Lung (tissue), 16 donors: ENCODE results near the gene NPEPL1. TPM values are rescaled to one million over a fixed set of nuclear protein-coding genes. Genes with fewer than 3 reads are reported as not detected.
"Not testable (repeated sequence)": the region's sequence is repeated elsewhere in the genome, so short reads cannot be mapped to it uniquely, and the experiment has no call there.

ENCODE experiments used
- ATAC-seq: fragments of 200-7000 bp; cut with Tn5 transposase; one replicate; pipeline ENCODE4 v1.9.1; 2020; ENCODE audit warnings: moderate number of reproducible peaks; ENCODE audit not compliant: insufficient read depth, low FRiP score
- DNase-seq, 3 donors: peaks; one replicate each; pipeline ENCODE4 v3.0.0-alpha.2; 2013 to 2017
- H3K27ac ChIP-seq, 2 donors: one replicate each; pipeline ENCODE4 v1.5.1; 2013; ENCODE audit warnings: mild to moderate bottlenecking in 2 of 2, moderate library complexity in 2 of 2, control low read depth in 1 of 2, inconsistent platforms in 1 of 2, low read depth in 1 of 2, low read length in 1 of 2
- H3K27me3 ChIP-seq, 3 donors: one replicate each; pipeline ENCODE4 v1.5.1; 2013; ENCODE audit warnings: low read length in 2 of 3; ENCODE audit not compliant: control insufficient read depth in 3 of 3, insufficient read depth in 3 of 3
- H3K36me3 ChIP-seq, 4 donors: one replicate each; pipeline ENCODE4 v1.5.1; 2013; ENCODE audit warnings: low read length in 4 of 4, mild to moderate bottlenecking in 1 of 4, moderate library complexity in 1 of 4; ENCODE audit not compliant: control insufficient read depth in 4 of 4, insufficient read depth in 4 of 4
- H3K4me1 ChIP-seq, 5 donors: one replicate each; pipeline ENCODE4 v1.5.1; 2013; ENCODE audit warnings: low read length in 5 of 5, mild to moderate bottlenecking in 2 of 5, moderate library complexity in 1 of 5; ENCODE audit not compliant: control insufficient read depth in 5 of 5, insufficient read depth in 5 of 5
- H3K4me3 ChIP-seq: one replicate; pipeline ENCODE4 v1.5.1; 2013; ENCODE audit warnings: mild to moderate bottlenecking, control low read depth, moderate library complexity
- H3K9ac ChIP-seq, 2 donors: one replicate each; pipeline ENCODE4 v1.5.1; 2013; ENCODE audit warnings: low read length in 2 of 2, control low read depth in 1 of 2; ENCODE audit not compliant: insufficient read depth in 1 of 2
- H3K9me3 ChIP-seq, 4 donors: one replicate each; pipeline ENCODE4 v1.5.1; 2013; ENCODE audit warnings: low read length in 3 of 4, mild to moderate bottlenecking in 1 of 4, moderate library complexity in 1 of 4; ENCODE audit not compliant: control insufficient read depth in 4 of 4, insufficient read depth in 3 of 4
- WGBS, 2 donors: extraction: QIAGEN DNeasy Blood & Tissue Kit; methylation state at CpG; one replicate each; pipeline ENCODE4 v1.1.7; 2013; 5-methylcytosine and 5-hydroxymethylcytosine counted together
- long read RNA-seq, 5 donors: transcript quantifications; one replicate each; lab custom pipeline, GENCODE V29; 2026
- polyA plus RNA-seq, 2 donors: library from polyadenylated mRNA; stranded (reverse); fragments of 200-250 nt; gene quantifications; one replicate each; pipeline ENCODE4 v1.2.1, GENCODE V29; 2013
- total RNA-seq, 2 donors: library from RNA; depleted of rRNA in 1 of 2; stranded (reverse); fragments of >200 nt in 1 of 2; gene quantifications; one replicate each; pipeline ENCODE4 v1.2.1, GENCODE V29; 2014 to 2021
- TF ChIP-seq, protein P1 (sequence below): IDR thresholded peaks from 2 replicates; pipeline ENCODE4 v1.5.1; 2012; ENCODE audit warnings: mild to moderate bottlenecking; ENCODE audit errors: control extremely low read depth, extremely low read depth
- donor health status: control.
- donor health status: control.
- donor health status: Bipolar disorder and iron deficiency.
- donor health status: healthy.
- donor health status: DM: yes; HTN: yes; CAD: no.

The NPEPL1 gene, protein sequence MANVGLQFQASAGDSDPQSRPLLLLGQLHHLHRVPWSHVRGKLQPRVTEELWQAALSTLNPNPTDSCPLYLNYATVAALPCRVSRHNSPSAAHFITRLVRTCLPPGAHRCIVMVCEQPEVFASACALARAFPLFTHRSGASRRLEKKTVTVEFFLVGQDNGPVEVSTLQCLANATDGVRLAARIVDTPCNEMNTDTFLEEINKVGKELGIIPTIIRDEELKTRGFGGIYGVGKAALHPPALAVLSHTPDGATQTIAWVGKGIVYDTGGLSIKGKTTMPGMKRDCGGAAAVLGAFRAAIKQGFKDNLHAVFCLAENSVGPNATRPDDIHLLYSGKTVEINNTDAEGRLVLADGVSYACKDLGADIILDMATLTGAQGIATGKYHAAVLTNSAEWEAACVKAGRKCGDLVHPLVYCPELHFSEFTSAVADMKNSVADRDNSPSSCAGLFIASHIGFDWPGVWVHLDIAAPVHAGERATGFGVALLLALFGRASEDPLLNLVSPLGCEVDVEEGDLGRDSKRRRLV
- 10 to 100 TPM; 24.3 to 46.2 TPM for total RNA-seq
- polyA plus RNA-seq, result 10 to 100 TPM; 36.4 to 46.0 TPM
- long read RNA-seq, donor 1, partial matches to known transcripts, result 0 of 8 reads
- long read RNA-seq, donor 1, other reads (novel, unspliced or antisense), result 0 of 8 reads
- long read RNA-seq, donor 2, partial matches to known transcripts, result 0 of 3 reads
- long read RNA-seq, donor 2, other reads (novel, unspliced or antisense), result 0 of 3 reads
- long read RNA-seq, donor 3, partial matches to known transcripts, result 0 of 7 reads
- long read RNA-seq, donor 3, other reads (novel, unspliced or antisense), result 0 of 7 reads
- long read RNA-seq, donor 4, partial matches to known transcripts, result 0 of 1 reads
- long read RNA-seq, donor 4, other reads (novel, unspliced or antisense), result 0 of 1 reads
- long read RNA-seq, donor 5, transcript NPEPL1-205 (3 exons, 2,061 nt), result major isoform, 5 of 7 reads
- long read RNA-seq, donor 5, partial matches to known transcripts, result 0 of 7 reads
- long read RNA-seq, donor 5, other reads (novel, unspliced or antisense), result 0 of 7 reads

DNA sequence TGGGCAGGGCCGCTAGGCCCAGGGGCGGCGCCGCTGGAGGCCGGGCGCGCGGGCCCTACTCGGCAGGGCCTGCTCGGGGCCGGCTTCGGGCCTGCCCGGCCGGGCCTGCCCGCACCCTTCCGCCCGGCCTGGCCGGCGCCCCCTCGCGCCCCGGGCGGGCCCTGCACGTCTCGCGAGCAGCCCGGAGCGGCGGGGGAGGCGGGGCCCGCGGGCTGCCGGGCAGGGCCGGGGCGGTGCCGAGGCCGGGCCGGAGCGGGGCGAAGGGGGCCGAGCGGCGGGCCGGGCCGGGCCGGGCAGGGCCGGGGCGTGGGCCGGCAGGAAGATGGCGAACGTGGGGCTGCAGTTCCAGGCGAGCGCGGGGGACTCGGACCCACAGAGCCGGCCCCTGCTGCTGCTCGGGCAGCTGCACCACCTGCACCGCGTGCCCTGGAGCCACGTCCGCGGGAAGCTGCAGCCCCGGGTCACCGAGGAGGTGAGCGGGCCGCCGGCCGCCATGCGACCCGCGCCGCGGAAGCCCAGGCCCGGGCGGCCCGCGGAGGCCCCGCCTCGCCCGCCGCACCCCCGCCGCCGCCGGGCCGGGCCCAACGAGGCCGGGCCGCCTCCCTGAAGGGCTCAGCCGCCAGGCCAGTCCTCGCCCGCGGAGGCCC is at the start of gene NPEPL1:
Gene NPEPL1 (plus strand): TSS at position 222 of the 647 bp plus-strand sequence. CDS start 101 bp downstream, at position 323.
- peaks cover 0 to 4% (median 0%) of the 10 kb centered on the region in 4 donors for H3K9me3 ChIP-seq
- H3K9ac ChIP-seq, result peak within 1 kb of the TSS in 1 of 2 donors; percentile 41
- peak; percentile 87 for ATAC-seq
- H3K4me3 ChIP-seq, result peak within 1 kb of the TSS; percentile 69
- peak within 1 kb of the TSS; percentile 91 to 93 for H3K27ac ChIP-seq
- H3K36me3 ChIP-seq, result peaks cover 0 to 23% (median 18%) of the 10 kb centered on the region in 4 donors
- peak; percentile 59 to 82 (median 66) for DNase-seq
- WGBS, 2 donors, result 2% methylated on average over 55 to 93 of the region's 93 CpGs
- peaks cover 0 to 38% (median 20%) of the 10 kb centered on the region in 5 donors for H3K4me1 ChIP-seq
- H3K27me3 ChIP-seq, result peaks cover 0 to 2% (median 0%) of the 10 kb centered on the region in 3 donors
- TF ChIP-seq, protein P1, sequence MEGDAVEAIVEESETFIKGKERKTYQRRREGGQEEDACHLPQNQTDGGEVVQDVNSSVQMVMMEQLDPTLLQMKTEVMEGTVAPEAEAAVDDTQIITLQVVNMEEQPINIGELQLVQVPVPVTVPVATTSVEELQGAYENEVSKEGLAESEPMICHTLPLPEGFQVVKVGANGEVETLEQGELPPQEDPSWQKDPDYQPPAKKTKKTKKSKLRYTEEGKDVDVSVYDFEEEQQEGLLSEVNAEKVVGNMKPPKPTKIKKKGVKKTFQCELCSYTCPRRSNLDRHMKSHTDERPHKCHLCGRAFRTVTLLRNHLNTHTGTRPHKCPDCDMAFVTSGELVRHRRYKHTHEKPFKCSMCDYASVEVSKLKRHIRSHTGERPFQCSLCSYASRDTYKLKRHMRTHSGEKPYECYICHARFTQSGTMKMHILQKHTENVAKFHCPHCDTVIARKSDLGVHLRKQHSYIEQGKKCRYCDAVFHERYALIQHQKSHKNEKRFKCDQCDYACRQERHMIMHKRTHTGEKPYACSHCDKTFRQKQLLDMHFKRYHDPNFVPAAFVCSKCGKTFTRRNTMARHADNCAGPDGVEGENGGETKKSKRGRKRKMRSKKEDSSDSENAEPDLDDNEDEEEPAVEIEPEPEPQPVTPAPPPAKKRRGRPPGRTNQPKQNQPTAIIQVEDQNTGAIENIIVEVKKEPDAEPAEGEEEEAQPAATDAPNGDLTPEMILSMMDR, result no peak

DNA sequence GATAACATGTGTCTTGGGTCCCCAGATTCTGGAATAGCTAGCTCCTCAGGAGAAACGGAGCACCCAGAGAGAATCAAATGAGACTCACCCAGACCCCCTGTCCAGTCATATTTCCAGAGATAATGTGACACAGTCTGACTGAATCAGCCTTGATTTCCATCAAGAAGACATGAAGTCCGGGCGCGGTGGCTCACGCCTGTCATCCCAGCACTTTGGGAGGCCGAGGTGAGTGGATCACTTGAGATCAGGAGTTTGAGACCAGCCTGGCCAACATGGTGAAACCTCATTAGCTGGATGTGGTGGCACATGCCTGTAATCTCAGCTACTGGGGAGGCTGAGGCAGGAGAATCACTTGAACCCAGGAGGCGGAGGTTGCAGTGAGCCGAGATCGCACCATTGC is 49.7 kb upstream of the NPEPL1 start:
- not testable (repeated sequence) for H3K4me3 ChIP-seq, H3K4me1 ChIP-seq, H3K27me3 ChIP-seq, H3K27ac ChIP-seq, H3K9ac ChIP-seq, H3K9me3 ChIP-seq, DNase-seq, ATAC-seq, H3K36me3 ChIP-seq
- WGBS, 2 donors, result 90 to 93% methylated on average over 9 of the region's 9 CpGs

DNA sequence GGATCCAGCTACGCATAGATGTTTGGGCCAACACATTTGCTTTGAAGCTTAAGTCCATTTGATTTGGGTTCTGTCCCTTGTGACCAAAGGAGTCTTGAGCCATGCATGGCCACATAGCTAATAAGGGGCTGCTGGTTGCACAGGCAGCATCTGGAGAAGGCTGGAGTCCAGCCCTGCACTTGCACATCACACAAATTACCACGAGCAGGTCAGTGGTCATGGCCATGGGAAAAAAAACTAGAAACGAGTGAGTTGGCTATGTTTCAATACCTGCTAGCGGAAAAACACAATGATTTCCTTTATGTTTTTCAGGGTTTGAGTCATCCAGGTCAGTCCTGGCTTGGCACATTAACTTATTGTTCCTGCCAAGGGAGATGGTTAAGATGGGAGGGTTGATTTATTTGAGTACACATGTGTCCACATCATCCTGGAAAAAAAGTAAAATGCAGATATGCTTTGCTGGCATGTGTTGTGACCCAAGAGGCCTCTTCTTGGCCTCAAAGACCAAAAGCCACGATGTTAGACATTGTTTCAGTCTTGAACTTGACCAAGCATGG is 47.1 kb upstream of the NPEPL1 start:
- TF ChIP-seq, protein P1, result no peak
- no peak overlapping the region for H3K27ac ChIP-seq
- no peak overlapping the region for H3K9ac ChIP-seq
- peaks cover 0 to 13% (median 4%) of the 10 kb centered on the region in 5 donors for H3K4me1 ChIP-seq
- no peak for DNase-seq
- no peaks in the 10 kb centered on the region for H3K9me3 ChIP-seq
- peaks cover 0 to under 1% (median 0%) of the 10 kb centered on the region in 3 donors for H3K27me3 ChIP-seq
- WGBS, 2 donors, result 65 to 75% methylated on average over 5 of the region's 5 CpGs
- H3K4me3 ChIP-seq, result no peak overlapping the region
- no peak for ATAC-seq
- H3K36me3 ChIP-seq, result no peaks in the 10 kb centered on the region
